Upper lobe of left lung (tissue), 4 donors: ENCODE results near the gene SOX5.
"Not testable (repeated sequence)": the region's sequence is repeated elsewhere in the genome, so short reads cannot be mapped to it uniquely, and the experiment has no call there.

Experiments used
- EP300 ChIP-seq, 4 donors: sonication (generic); formaldehyde crosslinking; IDR thresholded peaks; one replicate each; pipeline ENCODE4 v1.5.1; 2017; ENCODE audit warnings: antibody characterized with exemption in 4 of 4, control low read depth in 2 of 4
- POLR2A ChIP-seq, 4 donors: fragments of 450-650 bp; IDR thresholded peaks; one replicate each; pipeline ENCODE4 v1.5.1; 2016 to 2017; ENCODE audit warnings: antibody characterized with exemption in 4 of 4, mild to moderate bottlenecking in 2 of 4
- POLR2AphosphoS5 ChIP-seq, 2 donors: sonication (generic); formaldehyde crosslinking; IDR thresholded peaks; one replicate each; pipeline ENCODE4 v1.5.1; 2017; ENCODE audit warnings: antibody characterized with exemption in 2 of 2
- TF ChIP-seq, protein P1 (sequence below), 6 experiments: fragments of 450-650 bp in 4 of 6; fragments of 200-600 bp in 2 of 6; sonication (generic) in 2 of 6; IDR thresholded peaks; one replicate each; pipeline ENCODE4 v1.5.1; 2016 to 2019; ENCODE audit warnings: antibody characterized with exemption in 6 of 6

DNA sequence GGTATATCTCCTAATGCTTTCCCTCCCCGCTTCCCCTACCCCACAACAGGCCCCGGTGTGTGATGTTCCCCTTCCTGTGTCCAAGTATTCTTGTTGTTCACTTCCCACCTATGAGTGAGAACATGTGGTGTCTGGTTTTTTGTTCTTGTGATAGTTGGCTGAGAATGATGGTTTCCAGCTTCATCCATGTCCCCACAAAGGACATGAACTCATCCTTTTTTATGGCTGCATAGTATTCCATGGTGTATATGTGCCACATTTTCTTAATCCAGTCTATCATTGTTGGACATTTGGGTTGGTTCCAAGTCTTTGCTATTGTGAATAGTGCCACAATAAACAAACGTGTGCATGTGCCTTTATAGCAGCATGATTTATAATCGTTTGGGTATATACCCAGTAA, 239.1 kb downstream of the SOX5 start:
- TF ChIP-seq, protein P1, sequence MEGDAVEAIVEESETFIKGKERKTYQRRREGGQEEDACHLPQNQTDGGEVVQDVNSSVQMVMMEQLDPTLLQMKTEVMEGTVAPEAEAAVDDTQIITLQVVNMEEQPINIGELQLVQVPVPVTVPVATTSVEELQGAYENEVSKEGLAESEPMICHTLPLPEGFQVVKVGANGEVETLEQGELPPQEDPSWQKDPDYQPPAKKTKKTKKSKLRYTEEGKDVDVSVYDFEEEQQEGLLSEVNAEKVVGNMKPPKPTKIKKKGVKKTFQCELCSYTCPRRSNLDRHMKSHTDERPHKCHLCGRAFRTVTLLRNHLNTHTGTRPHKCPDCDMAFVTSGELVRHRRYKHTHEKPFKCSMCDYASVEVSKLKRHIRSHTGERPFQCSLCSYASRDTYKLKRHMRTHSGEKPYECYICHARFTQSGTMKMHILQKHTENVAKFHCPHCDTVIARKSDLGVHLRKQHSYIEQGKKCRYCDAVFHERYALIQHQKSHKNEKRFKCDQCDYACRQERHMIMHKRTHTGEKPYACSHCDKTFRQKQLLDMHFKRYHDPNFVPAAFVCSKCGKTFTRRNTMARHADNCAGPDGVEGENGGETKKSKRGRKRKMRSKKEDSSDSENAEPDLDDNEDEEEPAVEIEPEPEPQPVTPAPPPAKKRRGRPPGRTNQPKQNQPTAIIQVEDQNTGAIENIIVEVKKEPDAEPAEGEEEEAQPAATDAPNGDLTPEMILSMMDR (IDR thresholded peaks at IDR 0.05) = not testable (repeated sequence)
- TF ChIP-seq POLR2A, POLR2AphosphoS5, EP300 (IDR thresholded peaks at IDR 0.05): not testable (repeated sequence)
